Measurements from ENCODE around the gene PNLIPRP2.

PNLIPRP2 gene

DNA sequence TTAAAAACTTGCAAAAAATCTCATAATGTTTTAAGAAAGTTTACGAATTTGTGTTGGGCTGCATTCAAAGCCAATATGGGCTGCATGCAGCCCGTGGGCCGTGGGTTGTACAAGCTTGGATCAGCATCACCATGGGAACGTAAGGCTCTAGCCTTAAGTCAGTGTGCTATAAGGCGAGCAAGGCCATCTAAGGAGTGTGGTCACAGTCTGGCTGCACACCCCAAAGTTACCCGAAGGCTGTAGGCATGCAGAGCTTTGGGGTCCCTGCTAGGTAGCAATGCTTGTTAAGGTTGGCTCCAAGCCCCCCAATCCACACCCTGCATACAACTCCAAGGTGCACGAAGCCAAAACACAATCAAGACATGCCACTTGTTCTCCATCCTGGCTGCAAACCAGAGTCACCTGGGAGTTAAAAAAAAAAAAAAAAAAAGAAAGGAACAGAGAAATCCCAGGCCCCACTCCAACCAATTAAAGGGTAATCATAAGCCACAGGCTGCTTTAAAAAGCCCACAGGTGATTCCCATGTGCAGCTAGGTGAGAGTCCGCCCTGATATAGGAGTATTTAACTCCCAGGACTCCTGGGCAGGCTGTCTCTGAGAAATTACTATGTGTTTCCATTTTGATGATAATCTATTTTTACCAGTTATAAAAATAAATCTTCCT is 8.5 kb upstream of the PNLIPRP2 start:
- DNase-seq (ENCODE audit: low read depth in 2 of 2), result no peak

GRCh38 chr10:116613471-116613870 is 7.3 kb upstream of the PNLIPRP2 start:
- no peak for DNase-seq (ENCODE audit: low read depth in 2 of 2)

DNA sequence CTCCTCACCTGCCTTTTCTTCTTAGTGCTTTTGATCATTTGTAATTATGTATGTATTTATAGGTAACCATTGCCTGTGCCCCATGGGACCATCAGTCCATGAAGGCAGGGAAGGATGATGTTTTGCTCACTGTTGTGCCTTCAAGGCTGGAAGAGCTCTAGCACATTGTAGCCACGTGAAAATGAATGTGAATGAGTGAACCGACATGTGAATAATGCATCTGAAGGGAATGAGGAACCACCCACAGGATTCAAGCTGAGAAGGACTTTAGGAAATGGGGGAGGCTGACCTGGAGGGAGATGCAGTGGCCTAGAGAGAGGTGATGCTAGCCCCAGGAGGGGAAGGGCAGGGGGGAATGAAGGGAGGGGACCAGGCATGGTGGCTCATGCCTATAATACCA is 6.0 kb upstream of the PNLIPRP2 start:
- no peak for DNase-seq (ENCODE audit: low read depth in 2 of 2)

GRCh38 chr10:116615199-116615776 is 5.5 kb upstream of the PNLIPRP2 start:
- DNase-seq (ENCODE audit: low read depth in 2 of 2), result no peak

GRCh38 chr10:116621476-116621875 is 723 bp downstream of the PNLIPRP2 start:
- no peak for DNase-seq (ENCODE audit: low read depth in 2 of 2)

- no peak for DNase-seq (ENCODE audit: low read depth in 2 of 2)
Observed at GRCh38 chr10:116621934-116622655, 1.3 kb downstream of the PNLIPRP2 start.

DNA sequence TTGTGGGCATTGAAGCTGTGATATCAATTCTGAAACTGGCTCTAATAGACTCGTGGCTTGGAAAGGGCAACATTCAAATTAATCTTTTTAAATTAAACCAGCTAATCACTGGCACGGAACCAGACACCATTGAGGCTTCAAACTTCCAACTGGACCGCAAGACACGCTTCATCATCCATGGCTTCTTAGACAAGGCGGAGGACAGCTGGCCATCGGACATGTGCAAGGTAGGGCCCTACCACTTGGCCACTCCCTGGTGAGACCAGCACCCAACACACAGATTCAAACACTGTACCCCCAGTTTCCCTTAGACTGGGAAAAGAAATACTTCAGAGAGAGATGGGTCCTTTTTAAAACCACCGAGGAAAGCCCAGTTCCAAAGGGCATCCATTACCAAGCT is 5.1 kb downstream of the PNLIPRP2 start:
- no peak for DNase-seq (ENCODE audit: low read depth in 2 of 2)

DNA sequence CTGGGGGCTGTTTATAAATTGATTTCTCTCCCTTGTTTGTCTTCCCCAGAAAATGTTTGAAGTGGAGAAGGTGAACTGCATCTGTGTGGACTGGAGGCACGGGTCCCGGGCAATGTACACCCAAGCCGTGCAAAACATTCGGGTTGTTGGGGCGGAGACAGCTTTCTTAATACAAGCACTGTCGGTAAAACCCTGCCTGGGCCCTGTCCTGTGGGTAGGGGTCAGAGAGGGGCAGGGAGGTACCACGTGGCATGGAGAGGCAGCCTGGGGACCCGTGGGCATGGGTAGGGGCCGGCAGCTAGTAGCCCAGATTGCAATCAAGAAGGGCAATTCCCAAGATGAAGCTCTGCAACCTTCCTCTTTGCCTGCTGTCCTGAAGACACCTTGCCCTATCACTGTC is 6.1 kb downstream of the PNLIPRP2 start:
- no peak for DNase-seq (ENCODE audit: low read depth in 2 of 2)

DNA sequence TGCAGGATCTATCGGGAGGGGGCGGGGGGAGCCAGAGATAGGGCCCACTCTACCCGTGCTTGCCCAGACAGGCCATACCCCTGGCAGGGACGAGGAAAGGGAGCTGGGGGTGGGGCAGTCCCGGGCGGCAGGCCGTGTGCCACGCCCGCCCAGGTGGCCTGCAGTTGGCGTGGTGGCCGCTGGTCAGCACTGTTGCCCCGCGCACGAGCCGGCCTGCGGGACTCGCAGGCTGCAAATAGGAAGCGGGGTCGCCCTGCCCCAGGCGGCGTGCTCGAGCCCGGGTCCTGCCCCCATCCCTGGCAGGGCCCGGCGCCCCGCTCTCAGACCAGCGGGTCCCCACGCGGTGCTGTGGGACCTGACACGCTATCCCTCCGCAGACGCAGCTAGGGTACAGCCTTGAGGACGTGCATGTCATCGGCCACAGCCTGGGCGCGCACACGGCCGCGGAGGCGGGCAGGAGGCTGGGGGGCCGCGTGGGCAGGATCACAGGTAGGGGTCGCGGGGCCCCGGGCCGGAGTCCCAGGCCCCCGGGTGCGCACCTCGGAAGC is 6.7 kb downstream of the PNLIPRP2 start:
- DNase-seq (ENCODE audit: low read depth in 2 of 2), result no peak

- no peak for DNase-seq (ENCODE audit: low read depth in 2 of 2)
Observed at GRCh38 chr10:116629340-116629739, 8.6 kb downstream of the PNLIPRP2 start.

- no peak for DNase-seq (ENCODE audit: low read depth in 2 of 2)
Observed at GRCh38 chr10:116630020-116630419, 9.3 kb downstream of the PNLIPRP2 start.

GRCh38 chr10:116631871-116632295 is 11.1 kb downstream of the PNLIPRP2 start:
- DNase-seq (ENCODE audit: low read depth in 2 of 2), result no peak

DNA sequence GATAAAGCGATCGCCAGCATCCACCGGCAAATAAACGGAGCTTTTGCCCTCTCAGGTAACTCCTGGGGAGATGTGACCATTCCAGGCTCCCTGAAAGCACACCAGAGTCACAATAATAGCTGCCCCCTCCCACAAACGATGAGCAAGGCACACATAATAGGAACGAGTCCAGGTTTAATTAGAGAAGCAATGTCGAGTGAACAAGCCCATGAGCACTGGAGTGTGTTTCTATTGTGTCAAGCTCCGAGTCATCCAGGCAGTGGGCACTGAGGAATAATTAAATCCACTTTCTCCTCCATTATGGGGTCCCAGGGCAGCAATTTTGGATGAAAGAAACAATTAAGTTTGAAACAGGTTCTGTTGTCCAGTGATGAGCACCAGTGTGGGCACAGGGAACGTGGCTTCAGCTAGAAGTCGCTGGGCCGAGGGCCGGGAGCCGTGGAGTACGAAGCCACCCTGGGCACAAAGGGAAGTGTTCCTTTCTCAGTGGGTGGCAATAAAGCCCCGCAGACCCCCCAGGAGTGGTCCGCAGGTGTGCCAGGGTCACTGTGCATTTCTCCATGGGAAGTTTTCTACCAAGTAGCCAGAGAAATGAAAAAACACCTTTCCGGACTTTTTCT is 12.0 kb downstream of the PNLIPRP2 start:
- no peak for DNase-seq (ENCODE audit: low read depth in 2 of 2)

DNA sequence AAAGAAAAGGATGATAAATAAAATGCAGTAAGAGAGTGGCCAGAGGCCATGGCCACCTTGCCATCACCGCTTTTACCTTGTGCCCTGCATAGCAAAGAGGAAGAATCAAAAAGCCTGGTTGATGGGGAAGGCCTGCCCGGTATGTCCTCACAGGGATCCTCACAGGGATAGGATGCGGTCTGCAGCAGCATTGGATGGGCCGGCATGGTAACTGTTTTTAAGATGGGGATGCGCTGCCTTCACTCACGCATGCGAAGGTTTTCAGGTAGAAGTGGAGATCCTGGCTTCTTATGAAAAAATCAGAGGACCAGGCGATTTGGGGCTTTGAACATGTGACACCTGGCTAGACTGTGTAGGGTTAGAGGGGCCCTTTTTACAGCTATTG is 12.5 kb downstream of the PNLIPRP2 start:
- no peak for DNase-seq (ENCODE audit: low read depth in 2 of 2)

DNA sequence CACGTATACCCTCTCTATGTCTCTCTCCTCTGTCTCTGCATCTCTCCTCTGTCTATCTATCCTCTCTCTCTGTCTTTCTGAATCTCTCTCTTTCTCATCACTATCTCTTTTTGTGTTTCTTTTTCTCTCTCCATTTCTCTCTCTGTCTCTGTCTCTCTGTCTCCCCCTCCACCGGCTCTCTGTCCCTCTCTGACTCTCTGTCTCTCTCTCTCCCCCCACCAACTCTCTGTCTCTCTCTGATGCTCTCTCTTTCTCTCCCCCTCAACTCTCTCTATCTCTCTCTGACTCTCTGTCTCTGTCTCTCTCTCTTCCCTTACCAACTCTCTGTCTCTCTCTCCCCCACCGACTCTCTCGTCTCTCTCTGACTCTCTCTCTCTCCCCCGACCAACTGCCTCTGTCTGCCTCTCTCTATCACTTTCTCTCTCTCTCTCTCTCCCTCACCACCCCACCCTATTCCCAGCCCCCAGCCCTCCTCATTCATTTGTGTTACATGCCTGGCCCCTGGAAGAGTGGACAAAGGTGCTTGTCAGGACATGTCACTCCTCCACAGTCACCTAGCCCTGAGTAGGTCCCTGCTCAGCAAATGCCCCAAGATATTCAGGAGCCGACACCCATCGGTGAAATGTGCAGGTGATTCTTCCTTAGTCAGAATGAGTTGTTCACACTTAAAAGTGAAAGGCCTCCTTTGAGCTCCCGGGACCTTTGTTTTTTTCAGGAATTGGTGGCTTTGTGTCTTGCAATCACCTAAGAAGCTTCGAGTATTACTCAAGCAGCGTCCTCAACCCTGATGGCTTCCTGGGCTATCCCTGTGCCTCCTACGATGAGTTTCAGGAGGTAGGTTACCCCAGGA is 13.6 kb downstream of the PNLIPRP2 start:
- DNase-seq (ENCODE audit: low read depth in 2 of 2), result no peak

DNA sequence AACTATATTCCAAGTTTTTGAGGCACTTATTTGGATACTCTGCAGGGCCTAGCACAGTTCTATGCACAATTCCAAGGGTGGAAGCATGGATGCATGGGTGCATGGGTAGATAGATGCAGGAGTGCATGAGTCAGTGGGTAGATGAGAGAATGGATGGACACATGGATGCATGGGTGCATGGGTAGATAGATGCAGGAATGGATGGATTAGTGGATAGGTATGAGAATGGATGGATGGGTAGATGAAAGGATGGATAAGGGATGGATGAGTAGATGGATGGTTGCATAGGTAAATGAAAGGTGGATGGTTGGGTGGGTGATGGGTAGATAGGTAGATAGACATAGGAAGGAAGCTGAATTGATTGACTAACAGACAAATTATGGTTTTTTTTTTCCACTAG is 15.6 kb downstream of the PNLIPRP2 start:
- DNase-seq (ENCODE audit: low read depth in 2 of 2), result no peak

DNA sequence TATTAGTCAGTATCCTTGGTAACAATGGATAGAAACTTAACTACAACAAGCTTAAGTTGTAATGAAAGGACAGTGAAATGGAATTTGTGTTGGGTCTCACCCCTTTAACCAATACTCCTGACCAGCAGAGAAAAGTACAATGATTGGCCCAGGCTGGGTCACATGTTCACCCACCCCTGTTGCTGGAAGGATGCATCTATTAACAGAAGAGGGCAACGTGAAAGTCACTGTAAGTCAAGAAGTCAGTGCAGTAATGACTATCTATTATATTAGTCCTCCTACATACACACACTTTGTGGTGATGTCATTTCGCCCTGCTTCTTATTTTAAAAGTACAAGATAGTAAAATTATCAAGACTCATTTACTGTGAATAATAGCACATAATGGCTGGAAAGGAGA is 16.2 kb downstream of the PNLIPRP2 start:
- DNase-seq (ENCODE audit: low read depth in 2 of 2), result no peak

- no peak for DNase-seq (ENCODE audit: low read depth in 2 of 2)
Observed at GRCh38 chr10:116637830-116638229, 17.1 kb downstream of the PNLIPRP2 start.

GRCh38 chr10:116646502-116646901 is 25.7 kb downstream of the PNLIPRP2 start:
- DNase-seq (ENCODE audit: low read depth in 2 of 2), result no peak

DNA sequence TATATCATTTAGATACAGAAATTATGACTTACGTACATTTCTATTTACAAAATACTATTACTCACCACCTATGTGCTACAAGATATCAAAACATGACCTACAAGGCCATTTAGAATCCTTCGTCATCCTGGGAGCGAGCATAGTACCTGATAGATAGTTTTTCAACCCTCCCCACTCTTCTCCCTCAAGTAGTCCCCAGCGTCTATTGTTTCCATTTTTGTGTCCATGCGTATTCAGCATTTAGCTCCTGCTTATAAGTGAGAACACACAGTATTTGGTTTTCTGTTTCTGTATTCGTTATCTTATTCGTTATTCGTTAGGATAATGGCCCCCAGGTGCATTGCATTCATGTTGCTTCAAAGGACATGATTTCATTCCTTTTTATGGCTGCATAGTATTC is 28.1 kb downstream of the PNLIPRP2 start:
- DNase-seq (ENCODE audit: low read depth in 2 of 2), result no peak

GRCh38 chr10:116653885-116654284 is 33.1 kb downstream of the PNLIPRP2 start:
- DNase-seq (ENCODE audit: low read depth in 2 of 2), result no peak

GRCh38 chr10:116654816-116655215 is 34.1 kb downstream of the PNLIPRP2 start:
- no peak for DNase-seq (ENCODE audit: low read depth in 2 of 2)

Data from fibroblast of skin of left quadriceps (primary cell).